OCI-LY1 (cell line): ENCODE measurements around the gene GTSE1.

ENCODE experiments used
- H2AFZ ChIP-seq: fragments of 200-600 bp; sonication (generic), shearing (Covaris generic); 2 replicates; pipeline ENCODE4 v1.6.0; 2014; ENCODE audit warnings: antibody characterized with exemption, mild to moderate bottlenecking, low read length
- H3F3A ChIP-seq: fragments of 200-600 bp; sonication (generic), shearing (Covaris generic); 2 replicates; pipeline ENCODE4 v1.6.0; 2014; ENCODE audit warnings: mild to moderate bottlenecking, antibody characterized with exemption, low read length, moderate library complexity; ENCODE audit not compliant: insufficient read depth
- H3K27ac ChIP-seq: fragments of 200-600 bp; sonication (generic); 2 replicates; pipeline ENCODE4 v1.5.1; 2014; ENCODE audit warnings: low read length, mixed run types, mild to moderate bottlenecking, low read depth; ENCODE audit not compliant: poor library complexity, severe bottlenecking
- H3K27me3 ChIP-seq: fragments of 200-600 bp; sonication (generic); 2 replicates; pipeline ENCODE4 v1.6.0; 2014; ENCODE audit warnings: antibody characterized with exemption, mild to moderate bottlenecking, low read length, moderate library complexity; ENCODE audit not compliant: insufficient read depth
- H3K36me3 ChIP-seq: fragments of 200-600 bp; sonication (generic); 2 replicates; pipeline ENCODE4 v1.6.1; 2014; ENCODE audit warnings: mild to moderate bottlenecking, antibody characterized with exemption, low read length, moderate library complexity, mixed read lengths; ENCODE audit not compliant: insufficient read depth
- H3K4me1 ChIP-seq: fragments of 200-600 bp; sonication (generic); 2 replicates; pipeline ENCODE4 v1.5.1; 2014; ENCODE audit warnings: mild to moderate bottlenecking, low read length, moderate library complexity; ENCODE audit not compliant: insufficient read depth, severe bottlenecking
- H3K4me2 ChIP-seq: fragments of 200-600 bp; sonication (generic), shearing (Covaris generic); 2 replicates; pipeline ENCODE4 v1.6.1; 2014; ENCODE audit warnings: low read length
- H3K4me3 ChIP-seq: fragments of 200-600 bp; sonication (generic); 2 replicates; pipeline ENCODE4 v1.5.1; 2014; ENCODE audit warnings: low read length, low read depth, mild to moderate bottlenecking, mixed read lengths; ENCODE audit not compliant: poor library complexity, severe bottlenecking
- H3K79me2 ChIP-seq: fragments of 200-600 bp; shearing (Covaris generic); 2 replicates; pipeline ENCODE4 v1.6.1; 2016; ENCODE audit warnings: mixed run types, low read length, mixed read lengths; ENCODE audit not compliant: insufficient read depth
- H3K9ac ChIP-seq: fragments of 200-600 bp; sonication (generic), shearing (Covaris generic); 2 replicates; pipeline ENCODE4 v1.6.1; 2014; ENCODE audit warnings: mild to moderate bottlenecking, low read length, mixed read lengths
- H3K9me2 ChIP-seq: fragments of 200-600 bp; sonication (generic), shearing (Covaris generic); 2 replicates; pipeline ENCODE4 v1.6.1; 2014; ENCODE audit warnings: low read depth, mild to moderate bottlenecking, low read length, mixed read lengths
- H3K9me3 ChIP-seq: fragments of 200-600 bp; shearing (Covaris generic); 2 replicates; pipeline ENCODE4 v1.6.1; 2014; ENCODE audit warnings: low read length, mixed read lengths
- H4K20me1 ChIP-seq: fragments of 200-600 bp; sonication (generic), shearing (Covaris generic); 2 replicates; pipeline ENCODE4 v1.6.0; 2016; ENCODE audit warnings: mild to moderate bottlenecking, low read length; ENCODE audit not compliant: insufficient read depth
- CTCF ChIP-seq: fragments of 200-600 bp; sonication (generic), shearing (Covaris generic); IDR thresholded peaks from 2 replicates; pipeline ENCODE4 v1.5.1; 2017; ENCODE audit warnings: mild to moderate bottlenecking, antibody characterized with exemption, low read length, moderate library complexity, mixed read lengths
- EZH2 ChIP-seq: fragments of 200-600 bp; sonication (generic), shearing (Covaris generic); IDR thresholded peaks from 2 replicates; pipeline ENCODE4 v1.8.0; 2017; ENCODE audit warnings: borderline replicate concordance, mixed run types, mild to moderate bottlenecking, antibody characterized with exemption, low read length, moderate library complexity, mixed read lengths

Gene GTSE1

DNA sequence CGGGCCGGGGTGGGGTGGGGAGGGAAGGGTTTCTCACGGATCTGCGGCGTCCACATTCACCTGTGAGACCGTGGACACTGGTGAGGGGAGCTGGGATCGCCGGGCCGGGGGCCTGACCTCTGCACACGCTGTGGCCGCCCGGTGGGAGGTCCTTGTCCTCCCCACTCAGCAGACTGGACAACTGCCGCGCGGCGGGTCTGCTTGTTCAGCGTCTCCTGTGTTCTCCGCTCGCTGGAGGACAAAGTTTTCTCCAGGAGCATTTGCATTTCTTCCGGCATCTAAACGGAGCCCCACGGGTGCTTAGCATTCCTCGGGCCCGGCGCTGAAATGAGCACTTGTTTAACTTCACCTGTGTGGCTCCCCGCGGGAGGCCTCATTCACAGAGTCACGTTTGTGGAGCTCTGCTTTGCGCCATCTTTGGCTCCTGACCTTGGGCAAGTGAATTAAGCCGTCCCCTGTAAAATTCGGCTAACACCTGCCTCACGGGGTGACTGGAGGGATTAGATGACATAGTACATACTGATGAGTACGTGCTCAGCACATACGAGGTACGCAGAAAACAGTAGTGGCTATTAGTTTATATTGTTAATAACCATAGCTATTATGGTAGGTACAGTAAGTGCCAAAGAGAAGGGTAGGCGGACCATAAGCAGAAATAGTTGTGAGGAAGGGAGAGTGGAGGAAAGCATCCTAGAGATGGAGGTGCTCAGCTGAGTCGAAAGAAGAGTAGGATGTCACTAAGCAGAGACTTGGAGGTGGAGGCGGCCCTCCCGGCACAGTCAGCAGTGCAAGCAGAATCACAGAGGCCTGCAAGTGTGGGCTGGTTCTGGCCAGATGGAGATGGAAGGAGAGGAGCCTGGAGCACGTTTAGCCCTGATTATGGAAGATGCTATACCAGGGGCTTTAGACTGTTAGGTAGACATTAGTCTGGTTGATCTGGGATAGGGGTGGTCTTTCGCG is 39.7 kb downstream of the GTSE1 start:
- Histone ChIP-seq H4K20me1 (no peaks in the 10 kb centered on the region), H3K27ac (no peak overlapping the region), H3K4me1 (peaks cover 17% of the 10 kb centered on the region), H2AFZ (no peak overlapping the region), H3K79me2 (peaks cover 14% of the 10 kb centered on the region), H3F3A (0 out of 2 replicates have a peak, but pooled peaks cover 4% of the 10 kb centered on the region), H3K27me3 (no peaks in the 10 kb centered on the region), H3K36me3 (peaks cover 59% of the 10 kb centered on the region), H3K4me2 (peak overlapping the region; percentile 84), H3K9me3 (no peaks in the 10 kb centered on the region), H3K9me2 (no peaks in the 10 kb centered on the region), H3K4me3 (peak overlapping the region; percentile 78), H3K9ac (peak overlapping the region; percentile 66)
- TF ChIP-seq CTCF (no peak), EZH2 (no peak)

GRCh38 chr22:46337870-46338269 is 41.2 kb downstream of the GTSE1 start:
- H3K36me3 ChIP-seq: peaks cover 62% of the 10 kb centered on the region
- H3F3A ChIP-seq: 0 out of 2 replicates have a peak, but pooled peaks cover 4% of the 10 kb centered on the region
- no peaks in the 10 kb centered on the region for H4K20me1 ChIP-seq
- no peak for TF ChIP-seq EZH2
- no peaks in the 10 kb centered on the region for H3K9me2 ChIP-seq
- H3K79me2 ChIP-seq: peaks cover 14% of the 10 kb centered on the region
- H3K4me1 ChIP-seq: peaks cover 17% of the 10 kb centered on the region
- no peak overlapping the region for H3K4me2 ChIP-seq
- no peak overlapping the region for H3K4me3 ChIP-seq
- H3K9ac ChIP-seq: no peak overlapping the region
- H3K9me3 ChIP-seq: no peaks in the 10 kb centered on the region
- H3K27me3 ChIP-seq: no peaks in the 10 kb centered on the region
- H3K27ac ChIP-seq: no peak overlapping the region
- H2AFZ ChIP-seq: no peak overlapping the region

DNA sequence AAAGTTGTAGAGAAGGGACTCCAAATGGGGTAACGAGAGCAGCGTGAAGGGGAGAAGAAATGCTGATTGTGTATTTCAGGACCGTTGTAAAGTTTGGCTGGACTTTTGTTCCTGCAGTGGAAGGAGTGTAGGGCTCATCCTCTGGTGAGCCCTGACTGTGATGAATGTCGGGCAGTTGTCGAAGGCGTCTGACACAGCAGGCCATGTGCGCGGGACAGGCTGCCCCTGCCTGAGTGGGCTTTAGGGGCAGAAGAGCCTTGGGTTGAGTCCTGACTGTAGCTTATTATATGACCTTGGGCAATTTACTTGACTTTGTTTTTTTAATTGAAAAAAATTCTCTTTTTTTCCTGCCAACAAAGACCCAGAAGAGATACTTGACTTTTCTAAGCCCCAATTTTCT is 42.0 kb downstream of the GTSE1 start:
- no peak overlapping the region for H3K4me2 ChIP-seq
- TF ChIP-seq CTCF (no peak), EZH2 (no peak)
- H3K4me1 ChIP-seq: peaks cover 17% of the 10 kb centered on the region
- no peaks in the 10 kb centered on the region for H3K9me3 ChIP-seq
- no peak overlapping the region for H2AFZ ChIP-seq
- H3K79me2 ChIP-seq: peaks cover 14% of the 10 kb centered on the region
- H3K27ac ChIP-seq: no peak overlapping the region
- H3K36me3 ChIP-seq: peaks cover 62% of the 10 kb centered on the region
- H3K9me2 ChIP-seq: no peaks in the 10 kb centered on the region
- H3F3A ChIP-seq: 0 out of 2 replicates have a peak, but pooled peaks cover 4% of the 10 kb centered on the region
- H4K20me1 ChIP-seq: no peaks in the 10 kb centered on the region
- no peaks in the 10 kb centered on the region for H3K27me3 ChIP-seq
- no peak overlapping the region for H3K9ac ChIP-seq
- no peak overlapping the region for H3K4me3 ChIP-seq
